HG03108 (cell line): ENCODE data around the gene SEC11A.

ENCODE experiments used
- ATAC-seq: cut with Tn5 transposase; IDR thresholded peaks from one replicate; pipeline ENCODE4 v1.9.1; 2021; ENCODE audit warnings: moderate library complexity; ENCODE audit not compliant: unreplicated experiment

SEC11A gene

DNA sequence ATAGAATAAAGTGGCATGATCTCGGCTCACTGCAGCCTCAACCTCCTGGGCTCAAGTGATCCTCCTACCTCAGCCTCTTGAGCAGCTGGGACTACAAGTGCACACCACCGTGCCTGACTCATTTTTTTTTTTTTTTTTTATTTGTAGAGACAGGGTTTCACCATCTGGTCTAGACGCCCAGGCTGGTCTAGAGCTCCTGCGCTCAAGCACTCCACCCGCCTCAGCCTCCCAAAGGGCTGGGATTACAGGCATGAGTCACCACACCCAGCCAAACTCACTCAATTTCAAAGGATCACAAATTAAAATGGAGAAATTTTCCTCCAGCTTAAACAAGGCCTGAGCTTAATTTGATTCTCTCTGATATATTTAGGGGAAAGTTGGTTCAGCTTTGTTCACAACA lies 30.6 kb downstream of the SEC11A start:
- no peak for ATAC-seq

DNA sequence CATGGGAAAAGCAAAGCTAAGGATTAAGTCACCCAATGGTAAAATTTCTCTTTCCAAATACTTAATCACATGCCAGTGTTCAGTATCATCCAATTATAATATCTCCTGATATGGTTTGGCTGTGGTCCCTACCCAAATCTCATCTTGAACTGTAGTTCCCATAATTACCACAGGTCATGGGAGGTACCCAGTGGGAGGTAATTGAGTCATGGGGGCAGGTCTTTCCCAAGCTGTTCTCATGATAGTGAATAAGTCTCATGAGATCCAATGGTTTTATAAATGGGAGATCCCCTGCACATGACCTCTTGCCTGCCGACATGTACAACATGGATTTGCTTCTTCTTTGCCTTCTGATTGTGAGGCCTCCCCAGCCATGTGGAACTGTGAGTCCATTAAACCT lies 31.8 kb downstream of the SEC11A start:
- ATAC-seq: no peak

DNA sequence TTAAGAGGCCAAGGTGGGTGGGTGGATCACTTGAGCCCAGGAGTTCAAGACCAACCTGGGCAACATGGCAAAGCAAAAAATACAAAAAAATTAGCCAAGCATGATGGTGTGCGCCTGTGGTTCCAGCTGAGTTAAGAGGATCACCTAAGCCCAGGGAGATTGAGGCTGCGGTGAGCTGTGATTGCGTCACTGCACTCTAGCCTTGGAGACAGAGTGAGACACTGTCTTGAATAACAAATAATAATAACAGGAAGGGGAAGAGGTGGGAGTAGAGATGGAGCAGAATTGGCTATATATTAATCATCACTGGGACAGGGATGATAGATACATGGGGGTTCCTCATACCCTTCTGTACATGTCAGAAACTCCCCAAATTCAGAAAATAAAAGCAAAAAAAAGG lies 34.1 kb downstream of the SEC11A start:
- ATAC-seq: no peak

GRCh38 chr15:84671211-84671610 lies 44.7 kb downstream of the SEC11A start:
- no peak for ATAC-seq

DNA sequence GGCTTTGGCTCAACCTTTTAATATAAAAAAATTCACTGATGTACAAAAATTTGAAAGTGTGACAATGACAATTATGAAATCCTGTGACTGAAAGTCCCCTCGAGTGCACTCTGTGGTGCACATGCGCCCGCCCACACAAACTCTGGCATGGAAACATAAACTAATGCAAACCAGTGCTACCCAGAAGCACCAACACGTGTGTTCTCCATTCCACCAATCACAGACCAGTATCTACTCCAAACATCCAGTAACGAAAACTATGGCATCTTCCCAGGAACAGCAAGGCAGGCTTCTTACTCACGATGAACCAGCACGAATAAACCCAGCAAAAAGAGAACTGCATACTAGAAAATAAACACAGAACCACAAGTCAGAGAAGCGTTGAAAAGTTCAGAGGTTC lies 46.2 kb downstream of the SEC11A start:
- ATAC-seq: no peak

DNA sequence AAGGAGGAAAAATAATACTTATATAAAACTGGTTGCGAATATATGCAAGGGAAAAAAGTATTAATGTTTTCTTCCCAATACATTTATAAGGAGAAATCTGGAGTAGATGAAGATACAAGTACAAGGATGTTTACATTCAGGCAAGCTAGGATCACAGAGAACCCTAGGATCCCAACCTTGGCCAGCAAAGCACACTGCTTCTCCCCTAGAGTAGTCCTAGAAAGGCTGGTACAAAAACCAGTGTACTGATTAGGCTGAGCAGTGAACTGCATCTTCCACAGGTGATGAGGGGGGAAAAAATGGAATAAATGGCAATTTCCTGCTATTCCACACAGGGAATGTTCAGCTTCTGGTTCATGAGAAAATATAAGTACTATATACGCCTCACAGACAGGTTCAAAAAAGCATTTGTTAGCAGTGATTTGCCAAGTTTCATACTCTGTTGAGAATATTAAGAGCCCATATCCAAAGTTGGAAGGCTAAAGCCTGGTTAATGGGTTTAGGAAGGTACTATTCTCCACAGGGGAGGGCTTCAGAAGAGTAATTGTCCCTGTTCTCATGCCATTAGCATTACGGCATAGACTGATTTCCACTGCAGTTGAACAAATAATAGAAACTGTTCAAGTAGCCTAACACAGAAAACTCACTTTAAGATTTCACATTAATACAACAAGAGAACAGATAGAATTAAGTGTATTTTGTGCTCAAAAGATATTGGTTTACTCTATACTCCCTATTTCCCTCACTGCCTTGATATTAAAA lies 47.5 kb downstream of the SEC11A start:
- ATAC-seq: no peak

GRCh38 chr15:84666373-84666772 lies 49.6 kb downstream of the SEC11A start:
- ATAC-seq: no peak

DNA sequence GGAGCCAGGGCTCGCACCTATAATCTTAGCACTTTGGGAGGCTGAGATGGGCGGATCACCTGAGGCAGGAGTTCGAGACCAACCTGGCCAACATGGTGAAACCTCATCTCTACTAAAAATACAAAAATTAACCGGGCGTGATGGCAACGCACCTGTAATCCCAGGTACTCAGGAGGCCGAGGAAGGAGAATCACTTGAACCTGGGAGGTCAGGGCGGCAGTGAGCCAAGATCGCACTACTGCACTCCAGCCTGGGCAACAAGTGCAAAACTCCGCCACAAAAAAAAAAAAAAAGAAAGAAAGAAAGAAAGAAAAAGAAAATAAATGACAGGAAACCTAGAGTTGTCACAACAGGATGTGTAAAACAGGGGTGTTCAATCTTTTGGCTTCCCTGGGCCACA lies 54.9 kb downstream of the SEC11A start:
- no peak for ATAC-seq

GRCh38 chr15:84659904-84660781 lies 55.8 kb downstream of the SEC11A start:
- no peak for ATAC-seq

DNA sequence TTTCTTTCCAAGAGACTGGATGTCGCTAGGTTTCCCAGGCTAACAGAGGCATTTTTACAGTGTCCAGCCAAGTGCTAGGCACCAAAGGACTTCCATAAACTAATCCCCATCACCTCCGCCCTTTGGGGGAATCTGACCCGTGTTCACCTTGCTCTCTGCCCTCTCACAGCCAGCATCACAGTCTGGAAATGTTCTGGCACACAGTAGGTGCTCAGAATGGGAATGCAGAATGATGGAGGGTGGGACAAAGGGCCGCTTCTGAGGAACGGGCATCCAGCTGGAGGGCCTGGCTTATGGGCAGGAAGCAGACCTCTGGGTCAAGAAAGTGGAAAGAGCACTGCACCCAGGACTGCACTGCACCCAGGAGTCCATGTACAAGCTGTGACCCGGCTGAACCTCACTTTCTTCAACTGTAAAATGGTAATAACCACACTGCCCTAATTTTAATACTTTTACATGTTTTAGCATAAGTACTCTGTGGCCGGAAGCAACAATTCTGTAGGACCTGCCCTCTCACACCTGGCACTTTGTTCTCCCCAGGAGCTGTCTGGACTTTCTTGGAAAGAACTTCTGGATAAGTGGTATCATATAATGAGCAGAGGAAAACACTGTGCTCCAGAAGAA lies 57.0 kb downstream of the SEC11A start:
- no peak for ATAC-seq

DNA sequence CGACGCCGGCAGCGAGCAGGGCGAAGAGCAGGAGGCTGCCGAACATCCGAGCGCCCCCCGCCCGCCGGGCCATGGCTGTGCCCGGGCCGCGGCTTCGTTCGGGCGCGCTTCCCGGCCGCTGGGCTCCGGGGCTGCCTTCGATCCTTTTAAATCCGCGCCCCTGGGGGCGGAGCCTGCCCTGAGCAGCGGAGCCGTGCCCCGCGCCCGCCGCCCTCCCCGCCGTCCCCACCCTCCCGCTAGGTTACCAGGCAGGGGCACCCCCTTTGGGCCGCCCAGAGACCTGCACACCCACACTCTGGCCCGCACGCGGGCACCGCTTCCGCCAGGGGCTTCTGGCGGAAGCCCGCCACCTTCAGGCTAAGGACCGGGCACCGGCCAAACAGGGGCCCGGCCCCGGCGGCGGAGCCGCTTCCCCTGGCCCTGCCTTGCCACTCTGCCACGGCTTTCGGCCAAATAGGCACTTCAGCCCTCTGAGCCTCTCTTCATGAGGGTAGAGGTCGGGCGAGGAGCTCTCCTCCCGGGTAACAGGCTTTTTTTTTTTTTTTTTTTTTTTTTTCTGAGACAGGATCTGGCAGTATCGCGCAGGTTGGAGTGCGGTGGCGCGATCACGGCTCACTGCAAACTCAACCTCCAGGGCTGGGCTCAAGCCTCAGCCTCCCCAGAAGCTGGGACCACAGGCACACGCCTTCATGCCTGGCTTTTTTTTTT lies 57.7 kb downstream of the SEC11A start, which contains the start of gene NMB:
Gene NMB, minus strand, starts transcription at position 120 of the 708 bp plus-strand sequence. Its CDS starts 47 bp downstream, at position 73.
- peak; percentile 71 for ATAC-seq

- ATAC-seq: no peak
Measured at GRCh38 chr15:84657748-84658079, 58.2 kb downstream of the SEC11A start.

GRCh38 chr15:84656972-84657371 lies 59.0 kb downstream of the SEC11A start:
- ATAC-seq: no peak

GRCh38 chr15:84654689-84655453 lies 61.1 kb downstream of the SEC11A start:
- no peak for ATAC-seq

GRCh38 chr15:84653910-84654688 lies 61.8 kb downstream of the SEC11A start, which contains the start of gene WDR73:
TSS of gene WDR73 (minus strand) at chr15:84654283. CDS start at chr15:84654274, 9 bp downstream.
- peak; percentile 80 for ATAC-seq

DNA sequence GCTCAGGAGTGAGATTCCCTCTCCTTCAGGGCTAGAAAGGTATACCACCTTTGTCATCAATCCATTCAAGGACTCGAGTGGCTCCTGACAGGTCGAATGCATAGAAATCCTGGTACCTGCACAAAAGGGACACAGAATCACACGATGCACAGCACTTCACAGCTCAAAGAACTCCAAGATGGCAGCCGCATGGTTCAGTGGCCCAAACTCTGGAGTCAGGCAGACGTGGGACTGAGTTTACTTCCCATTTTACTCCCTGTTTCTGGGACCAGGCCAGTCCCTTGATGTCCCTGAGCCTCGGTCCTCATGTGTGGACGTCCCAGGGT lies 62.4 kb downstream of the SEC11A start:
- ATAC-seq: no peak

GRCh38 chr15:84649706-84650105 lies 66.2 kb downstream of the SEC11A start:
- ATAC-seq: no peak

- no peak for ATAC-seq
Measured at GRCh38 chr15:84648539-84648938, 67.4 kb downstream of the SEC11A start.

DNA sequence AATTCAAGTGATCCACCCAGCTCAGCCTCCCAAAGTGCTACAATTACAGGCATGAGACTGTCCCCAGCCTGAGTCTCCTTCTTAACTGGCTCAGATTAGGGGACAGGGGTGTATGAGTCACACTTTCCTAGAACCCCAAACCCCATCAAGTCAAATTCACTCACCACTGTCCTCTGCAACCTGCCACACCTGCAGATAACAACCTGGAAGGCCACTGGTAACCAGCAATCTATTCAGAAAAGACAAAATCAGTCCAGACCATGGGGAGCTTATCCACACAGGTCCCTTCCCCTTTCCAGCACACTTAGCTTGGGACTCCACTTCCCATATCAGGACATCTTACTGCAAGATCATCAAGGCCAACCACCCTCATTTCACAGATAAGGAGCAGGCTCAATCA lies 68.2 kb downstream of the SEC11A start:
- no peak for ATAC-seq

DNA sequence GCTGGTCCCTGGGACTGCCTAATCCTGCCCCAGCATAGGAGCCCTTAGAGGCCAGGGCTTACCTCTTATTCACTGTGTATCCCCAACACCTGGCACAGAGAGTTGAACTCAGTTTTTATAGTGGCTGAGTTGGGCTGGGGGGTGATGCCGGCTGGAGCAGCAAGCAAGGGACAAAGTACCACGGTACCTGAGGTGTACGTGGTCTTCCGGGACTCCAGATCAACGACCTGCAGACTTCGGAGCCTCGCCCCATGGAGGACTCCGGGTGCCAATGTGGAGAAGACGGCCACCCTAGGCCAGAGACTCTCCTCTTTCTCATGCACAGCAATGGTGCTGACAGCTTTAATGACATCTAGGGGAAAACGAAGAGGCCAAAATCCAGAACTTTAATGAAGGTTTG lies 69.9 kb downstream of the SEC11A start:
- ATAC-seq: no peak
